AG09319 (cell line): ENCODE data around the gene MAP2K1.

Source experiments
- DNase-seq: peaks from one replicate; pipeline ENCODE4 v3.0.0-alpha.2; 2010; ENCODE audit warnings: low read depth; ENCODE audit errors: extremely low read depth
- CTCF ChIP-seq: IDR thresholded peaks from 2 replicates; pipeline ENCODE4 v1.5.1; 2011; ENCODE audit warnings: low read depth, mild to moderate bottlenecking, inconsistent platforms, low read length, moderate library complexity

Gene MAP2K1

GRCh38 chr15:66503780-66504562 lies 117.3 kb downstream of the MAP2K1 start:
- DNase-seq: no peak
- no peak for TF ChIP-seq CTCF

- no peak for TF ChIP-seq CTCF
- DNase-seq: peak; percentile 82
These were observed 118.1 kb downstream of the MAP2K1 start, which contains the start of the genes RPL4 and ZWILCH for GRCh38 chr15:66504563-66505429. Gene RPL4 (minus strand): TSS chr15:66504855. CDS start chr15:66504790, 65 bp downstream. Gene ZWILCH (plus strand): TSS chr15:66505326. CDS start chr15:66505339, 13 bp downstream.

GRCh38 chr15:66505430-66505811 lies 118.7 kb downstream of the MAP2K1 start:
- no peak for DNase-seq
- no peak for TF ChIP-seq CTCF

GRCh38 chr15:66505818-66506217 lies 119.1 kb downstream of the MAP2K1 start:
- no peak for DNase-seq
- TF ChIP-seq CTCF: no peak

- DNase-seq: no peak
- TF ChIP-seq CTCF: no peak
These were observed 121.7 kb downstream of the MAP2K1 start for GRCh38 chr15:66508293-66508883.

- DNase-seq: no peak
- TF ChIP-seq CTCF: no peak
These were observed 127.9 kb downstream of the MAP2K1 start for GRCh38 chr15:66514586-66514985.
